NCI-H69 (cell line): ENCODE data around the gene TUBG2.

Experiments used
- DNase-seq: peaks from one replicate; lab custom pipeline; 2025; lab: John Stamatoyannopoulos, UW

TUBG2 gene

GRCh38 chr17:42697108-42697811 lies 38.2 kb downstream of the TUBG2 start:
- DNase-seq, result no peak

GRCh38 chr17:42698736-42699414 lies 39.8 kb downstream of the TUBG2 start:
- DNase-seq, result no peak

- no peak for DNase-seq
Observed at GRCh38 chr17:42699415-42699740, 40.3 kb downstream of the TUBG2 start.

- DNase-seq, result no peak
Observed at GRCh38 chr17:42700586-42701289, 41.7 kb downstream of the TUBG2 start.

- no peak for DNase-seq
Observed at GRCh38 chr17:42702446-42702845, 43.4 kb downstream of the TUBG2 start.

GRCh38 chr17:42704490-42704836 lies 45.4 kb downstream of the TUBG2 start:
- no peak for DNase-seq

GRCh38 chr17:42704837-42705494 lies 45.9 kb downstream of the TUBG2 start:
- no peak for DNase-seq

- no peak for DNase-seq
Observed at GRCh38 chr17:42706732-42707131, 47.6 kb downstream of the TUBG2 start.

- DNase-seq, result no peak
Observed at GRCh38 chr17:42708588-42708987, 49.5 kb downstream of the TUBG2 start.

- no peak for DNase-seq
Observed at GRCh38 chr17:42709561-42709960, 50.5 kb downstream of the TUBG2 start.
